ENCODE measurements around the gene PRKN.
"Not testable (repeated sequence)": the region's sequence is repeated elsewhere in the genome, so short reads cannot be mapped to it uniquely, and the experiment has no call there.

Gene PRKN

GRCh38 chr6:161542346-161542980, 1185.1 kb downstream of the PRKN start:
- H3K4me3 ChIP-seq (ENCODE audit: low read depth, low read length): no peak overlapping the region

DNA sequence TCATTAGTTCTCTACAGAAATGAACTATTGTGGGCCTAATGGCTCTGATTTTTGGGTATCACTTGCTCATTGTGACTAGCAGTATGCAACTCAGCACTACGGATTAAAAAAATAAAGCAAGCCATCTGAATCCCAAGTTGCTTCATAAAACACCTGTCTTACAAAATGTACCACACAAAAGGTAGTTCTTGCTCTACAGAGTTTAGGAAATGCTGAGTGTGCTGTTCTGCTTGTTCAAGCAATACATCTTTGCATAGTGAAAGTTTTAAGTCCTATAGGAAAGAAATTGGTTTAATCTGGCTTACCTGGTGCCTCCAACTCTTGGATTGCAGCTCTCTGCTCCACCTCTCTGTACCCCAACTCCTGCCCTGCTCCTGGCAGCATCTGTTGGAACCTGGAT, 1187.0 kb downstream of the PRKN start:
- H3K4me3 ChIP-seq (ENCODE audit: low read depth, low read length): no peak overlapping the region

DNA sequence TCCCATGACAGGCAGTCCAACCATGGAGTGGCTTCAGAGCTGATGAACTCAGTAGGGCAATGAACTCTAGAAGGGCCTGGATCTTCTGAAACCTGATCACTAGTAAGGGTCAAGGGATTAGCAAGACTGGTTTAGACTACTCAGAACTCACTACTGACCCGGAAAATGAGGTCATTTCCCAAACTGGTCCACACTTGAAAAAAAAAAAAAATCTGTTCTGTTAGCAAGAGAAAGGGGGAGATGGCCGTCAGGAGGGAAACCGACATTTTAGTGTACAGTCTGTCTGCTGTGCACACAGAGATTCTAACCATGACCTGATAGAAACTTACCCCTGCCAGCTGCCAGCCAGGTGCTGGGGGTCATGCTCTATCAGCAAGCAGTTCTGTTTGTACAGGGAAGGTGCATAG, 1191.3 kb downstream of the PRKN start:
- H3K4me3 ChIP-seq (ENCODE audit: low read depth, low read length): no peak overlapping the region

- no peak overlapping the region for H3K4me3 ChIP-seq (ENCODE audit: low read depth, low read length)
These were observed 1193.2 kb downstream of the PRKN start for GRCh38 chr6:161534264-161534873.

DNA sequence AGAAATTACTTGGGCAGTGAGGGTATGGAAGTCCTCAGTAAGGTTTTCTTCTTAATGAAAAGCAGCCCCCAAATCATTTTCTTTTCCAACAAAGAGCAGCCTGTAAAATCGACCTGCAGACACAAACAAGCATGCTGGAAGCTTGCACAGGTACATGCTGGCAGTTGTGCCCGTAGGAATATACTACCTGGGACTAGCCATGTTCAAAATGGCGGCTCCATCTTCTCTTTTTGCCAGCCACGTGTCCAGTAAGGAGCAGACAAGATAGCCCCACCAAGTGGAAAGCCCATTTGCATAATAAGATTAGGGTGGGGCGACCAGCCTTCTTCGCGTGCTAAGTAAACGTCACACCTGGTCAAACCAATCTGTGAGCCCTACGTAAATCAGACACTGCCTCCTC, 1194.3 kb downstream of the PRKN start:
- H3K4me3 ChIP-seq (ENCODE audit: low read depth, low read length): no peak overlapping the region

DNA sequence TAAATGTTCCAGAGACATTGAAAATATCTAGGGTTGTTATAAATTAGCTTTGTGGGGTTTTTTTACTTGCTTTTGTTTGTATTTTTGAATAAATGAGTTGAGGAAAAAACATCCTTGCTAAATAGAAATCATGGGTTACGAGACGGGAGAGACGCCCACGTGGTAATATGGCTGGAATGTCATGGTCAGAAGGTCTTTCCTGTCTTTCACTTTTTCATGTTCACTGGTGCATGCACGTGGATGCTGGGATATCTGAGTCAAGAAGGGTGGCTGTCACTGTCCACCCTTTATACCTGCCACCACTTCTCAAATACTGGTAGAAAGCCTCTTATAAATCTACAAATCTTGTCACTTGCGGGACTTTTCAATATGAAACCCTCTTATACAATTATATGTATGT, 1195.0 kb downstream of the PRKN start:
- no peak overlapping the region for H3K4me3 ChIP-seq (ENCODE audit: low read depth, low read length)

- H3K4me3 ChIP-seq (ENCODE audit: low read depth, low read length): no peak overlapping the region
These were observed 1200.8 kb downstream of the PRKN start for GRCh38 chr6:161526794-161527193.

DNA sequence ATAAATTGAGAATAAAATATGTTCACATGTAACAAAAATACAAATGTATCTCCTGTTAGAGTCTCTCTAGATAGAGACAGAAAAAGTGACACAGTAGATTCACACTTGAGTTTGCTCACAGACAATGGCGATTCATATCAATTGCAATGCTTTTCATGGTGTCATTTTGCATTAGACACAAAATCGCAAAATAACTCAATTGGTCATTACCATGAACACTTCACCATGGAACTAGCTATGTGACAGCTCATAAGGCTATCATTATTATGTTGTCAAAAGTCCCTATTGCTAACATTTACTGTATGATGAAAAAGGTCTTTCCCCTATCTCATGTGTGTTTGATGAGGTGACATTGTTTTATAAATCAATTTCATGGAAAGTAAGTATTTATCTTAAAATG, 1204.2 kb downstream of the PRKN start:
- no peak overlapping the region for H3K4me3 ChIP-seq (ENCODE audit: low read depth, low read length)

- no peak overlapping the region for H3K4me3 ChIP-seq (ENCODE audit: low read depth, low read length)
These were observed 1205.3 kb downstream of the PRKN start for GRCh38 chr6:161522276-161522675.

DNA sequence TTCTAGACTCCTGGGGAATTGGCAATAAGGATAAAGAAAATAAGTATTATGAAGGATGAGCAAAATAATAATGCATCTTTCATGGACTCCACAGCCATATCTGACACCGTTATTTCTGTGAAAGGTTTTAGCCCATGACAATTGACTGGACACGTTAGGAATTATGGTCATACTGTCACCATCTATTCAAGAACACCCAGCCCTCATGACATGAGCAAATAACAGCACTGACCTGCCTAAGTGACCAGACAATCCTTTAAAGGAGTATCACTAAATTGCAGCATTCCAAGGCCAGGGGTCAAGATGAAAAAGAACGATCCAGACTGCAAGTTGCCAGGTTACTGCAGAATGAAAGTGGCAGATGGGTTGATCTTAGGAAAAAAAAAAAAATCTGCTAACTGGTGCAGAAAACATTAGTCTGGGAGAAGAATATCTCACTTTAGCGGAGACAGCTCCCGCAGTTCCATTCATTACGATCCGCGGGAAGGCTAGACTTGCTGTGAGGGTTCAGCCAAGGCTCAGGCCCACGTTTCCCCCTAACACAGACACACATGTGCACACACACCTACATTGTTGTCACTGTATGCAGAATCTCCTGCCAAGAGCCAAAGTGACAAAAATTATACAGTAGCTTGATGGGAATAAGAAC, 1216.0 kb downstream of the PRKN start:
- no peak overlapping the region for H3K4me3 ChIP-seq (ENCODE audit: low read depth, low read length)

GRCh38 chr6:161508341-161508740, 1219.2 kb downstream of the PRKN start:
- no peak overlapping the region for H3K4me3 ChIP-seq (ENCODE audit: low read depth, low read length)

DNA sequence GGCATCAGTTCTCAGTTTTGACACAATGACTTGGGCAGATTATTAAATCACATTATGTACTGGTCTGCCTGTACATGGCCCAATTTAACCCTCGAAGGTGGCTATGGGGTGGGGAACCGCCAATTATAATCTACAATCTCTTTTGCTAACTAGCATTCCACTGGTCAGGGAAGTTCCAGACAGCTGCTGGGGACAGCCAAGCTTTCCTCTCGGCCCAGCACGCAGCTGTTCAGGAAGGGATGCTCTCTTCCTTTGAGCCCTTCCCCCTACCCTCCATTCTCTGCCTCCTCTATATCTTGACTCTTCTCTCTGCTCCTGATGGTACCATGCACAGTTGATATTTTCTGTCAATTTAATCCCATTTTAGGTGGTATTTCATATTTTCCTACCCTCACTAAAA, 1220.2 kb downstream of the PRKN start:
- no peak overlapping the region for H3K4me3 ChIP-seq (ENCODE audit: low read depth, low read length)

GRCh38 chr6:161503570-161503969, 1224.0 kb downstream of the PRKN start:
- no peak overlapping the region for H3K4me3 ChIP-seq (ENCODE audit: low read depth, low read length)

DNA sequence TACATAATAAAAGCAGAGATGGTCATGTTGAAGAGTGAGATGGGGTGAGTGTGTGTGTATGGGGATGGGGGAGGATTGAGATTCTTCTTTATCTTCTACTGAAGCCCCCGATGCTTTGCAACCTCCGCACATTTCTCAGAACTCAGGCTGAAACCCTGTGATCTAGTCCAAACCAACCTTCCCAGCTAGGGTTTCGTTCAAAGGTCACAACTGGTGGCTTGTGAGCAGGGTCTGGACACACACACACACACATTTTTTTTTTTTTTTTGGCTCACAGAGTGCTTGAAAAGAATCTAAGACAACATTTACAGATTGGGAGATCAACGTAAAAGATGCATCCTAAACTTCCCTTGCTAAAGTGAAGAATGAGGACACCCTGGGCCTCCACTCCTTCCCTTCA, 1228.7 kb downstream of the PRKN start:
- no peak overlapping the region for H3K4me3 ChIP-seq (ENCODE audit: low read depth, low read length)

GRCh38 chr6:161498359-161498758, 1229.2 kb downstream of the PRKN start:
- no peak overlapping the region for H3K4me3 ChIP-seq (ENCODE audit: low read depth, low read length)

- H3K4me3 ChIP-seq (ENCODE audit: low read depth, low read length): no peak overlapping the region
These were observed 1230.6 kb downstream of the PRKN start for GRCh38 chr6:161496941-161497340.

- not testable (repeated sequence) for H3K4me3 ChIP-seq (ENCODE audit: low read depth, low read length)
These were observed 1231.3 kb downstream of the PRKN start for GRCh38 chr6:161496271-161496670.

GRCh38 chr6:161494566-161494965, 1233.0 kb downstream of the PRKN start:
- H3K4me3 ChIP-seq (ENCODE audit: low read depth, low read length): no peak overlapping the region

GRCh38 chr6:161493576-161494118, 1233.9 kb downstream of the PRKN start:
- no peak overlapping the region for H3K4me3 ChIP-seq (ENCODE audit: low read depth, low read length)

DNA sequence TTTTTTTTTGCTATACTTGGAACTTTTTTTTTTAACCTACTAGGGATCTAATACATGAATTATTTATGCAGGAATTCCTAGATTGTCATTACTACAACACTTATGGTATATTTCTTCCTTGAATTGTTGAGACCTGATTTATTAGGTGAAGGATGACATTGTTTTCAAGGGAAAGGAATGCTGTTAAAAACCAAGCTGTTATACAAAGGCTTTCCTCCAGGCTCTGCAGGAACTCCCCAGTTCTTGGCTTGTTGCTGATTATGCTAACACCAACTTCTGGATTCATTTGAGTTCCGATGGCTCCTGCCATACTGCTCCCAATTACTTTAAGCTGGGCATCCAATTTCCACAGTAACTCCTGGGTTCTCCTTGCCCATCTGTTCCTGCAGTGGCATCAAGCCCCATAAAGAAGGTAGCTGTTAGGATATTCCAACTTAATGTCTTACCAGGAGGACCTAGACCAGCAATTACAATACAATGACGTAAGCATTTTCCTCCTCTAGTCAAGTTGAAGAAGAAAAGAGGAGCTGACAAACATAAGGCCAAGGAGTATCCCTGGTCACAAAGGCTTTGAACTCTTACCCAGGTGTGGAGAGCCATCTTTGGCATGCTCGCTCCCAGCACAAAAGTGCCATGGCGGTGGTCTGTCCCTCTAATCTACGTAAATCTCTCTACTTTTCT, 1237.8 kb downstream of the PRKN start:
- no peak overlapping the region for H3K4me3 ChIP-seq (ENCODE audit: low read depth, low read length)

- no peak overlapping the region for H3K4me3 ChIP-seq (ENCODE audit: low read depth, low read length)
These were observed 1239.9 kb downstream of the PRKN start for GRCh38 chr6:161487694-161488093.

DNA sequence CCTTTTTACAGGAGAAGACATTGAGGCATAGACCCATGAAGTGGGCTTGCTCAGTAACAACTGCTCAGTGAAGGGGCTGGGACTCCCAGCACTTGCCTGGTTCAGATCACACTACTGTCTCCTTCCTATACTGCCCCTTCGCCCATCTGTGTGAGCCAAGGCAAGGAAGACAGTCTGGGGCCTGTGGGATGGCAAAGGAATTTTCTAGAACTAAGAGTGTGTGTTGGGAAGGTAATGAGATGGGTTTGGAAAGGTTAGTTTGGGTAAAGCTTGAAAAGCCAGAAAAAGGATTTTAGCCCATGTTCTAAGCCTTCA, 1240.4 kb downstream of the PRKN start:
- H3K4me3 ChIP-seq (ENCODE audit: low read depth, low read length): no peak overlapping the region
